Tibial nerve (tissue), 3 donors: ENCODE results near the gene CCK.

Experiments
- POLR2A ChIP-seq, 2 donors: fragments of 450-650 bp; IDR thresholded peaks; one replicate each; pipeline ENCODE4 v1.6.1; 2017; ENCODE audit warnings: antibody characterized with exemption in 2 of 2, mild to moderate bottlenecking in 2 of 2, moderate library complexity in 2 of 2
- TF ChIP-seq, protein P1 (sequence below), 5 experiments: fragments of 200-600 bp in 3 of 5; fragments of 450-650 bp in 2 of 5; sonication (generic) in 3 of 5; IDR thresholded peaks; one replicate each; pipeline ENCODE4 v1.5.1; 2016 to 2019; ENCODE audit warnings: antibody characterized with exemption in 5 of 5, mild to moderate bottlenecking in 3 of 5, moderate library complexity in 2 of 5

DNA sequence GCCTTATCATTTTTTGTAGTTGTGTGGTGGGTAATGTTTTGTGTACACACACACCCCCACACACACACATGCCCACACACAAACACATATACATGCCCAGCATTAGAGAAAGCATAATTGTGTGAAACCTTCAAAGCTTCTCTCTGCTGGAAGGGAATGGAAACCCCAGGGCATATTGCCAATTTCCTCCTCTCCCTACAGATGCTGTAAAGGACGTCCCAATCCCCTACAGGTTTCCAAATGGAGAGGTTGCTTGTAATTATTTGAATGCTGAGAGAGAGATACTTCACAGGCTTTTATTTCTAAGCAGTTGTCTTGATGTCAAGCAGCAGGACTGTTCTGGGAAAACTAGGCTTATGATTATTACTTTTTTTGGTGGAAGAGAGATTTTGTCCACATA, 23.0 kb upstream of the CCK start:
- TF ChIP-seq POLR2A (IDR thresholded peaks at IDR 0.05): no peak
- TF ChIP-seq, protein P1, sequence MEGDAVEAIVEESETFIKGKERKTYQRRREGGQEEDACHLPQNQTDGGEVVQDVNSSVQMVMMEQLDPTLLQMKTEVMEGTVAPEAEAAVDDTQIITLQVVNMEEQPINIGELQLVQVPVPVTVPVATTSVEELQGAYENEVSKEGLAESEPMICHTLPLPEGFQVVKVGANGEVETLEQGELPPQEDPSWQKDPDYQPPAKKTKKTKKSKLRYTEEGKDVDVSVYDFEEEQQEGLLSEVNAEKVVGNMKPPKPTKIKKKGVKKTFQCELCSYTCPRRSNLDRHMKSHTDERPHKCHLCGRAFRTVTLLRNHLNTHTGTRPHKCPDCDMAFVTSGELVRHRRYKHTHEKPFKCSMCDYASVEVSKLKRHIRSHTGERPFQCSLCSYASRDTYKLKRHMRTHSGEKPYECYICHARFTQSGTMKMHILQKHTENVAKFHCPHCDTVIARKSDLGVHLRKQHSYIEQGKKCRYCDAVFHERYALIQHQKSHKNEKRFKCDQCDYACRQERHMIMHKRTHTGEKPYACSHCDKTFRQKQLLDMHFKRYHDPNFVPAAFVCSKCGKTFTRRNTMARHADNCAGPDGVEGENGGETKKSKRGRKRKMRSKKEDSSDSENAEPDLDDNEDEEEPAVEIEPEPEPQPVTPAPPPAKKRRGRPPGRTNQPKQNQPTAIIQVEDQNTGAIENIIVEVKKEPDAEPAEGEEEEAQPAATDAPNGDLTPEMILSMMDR (IDR thresholded peaks at IDR 0.05): no peak
